Posterior cingulate gyrus (tissue), 11 donors: ENCODE data around the gene CCNB1.
"Not testable (repeated sequence)": the region's sequence is repeated elsewhere in the genome, so short reads cannot be mapped to it uniquely, and the experiment has no call there.

Experiments used
- DNase-seq, 10 donors: peaks; one replicate each; pipeline versions ENCODE4 v3.0.0 to v3.0.0-alpha.2; 2020 to 2021; ENCODE audit warnings: mixed read lengths in 3 of 10
- intact Hi-C: fragments of 100-400 bp; cut with DNase I; formaldehyde crosslinking; loops from one replicate; pipeline ENCODE4 v1.15.1; 2023

The CCNB1 gene

DNA sequence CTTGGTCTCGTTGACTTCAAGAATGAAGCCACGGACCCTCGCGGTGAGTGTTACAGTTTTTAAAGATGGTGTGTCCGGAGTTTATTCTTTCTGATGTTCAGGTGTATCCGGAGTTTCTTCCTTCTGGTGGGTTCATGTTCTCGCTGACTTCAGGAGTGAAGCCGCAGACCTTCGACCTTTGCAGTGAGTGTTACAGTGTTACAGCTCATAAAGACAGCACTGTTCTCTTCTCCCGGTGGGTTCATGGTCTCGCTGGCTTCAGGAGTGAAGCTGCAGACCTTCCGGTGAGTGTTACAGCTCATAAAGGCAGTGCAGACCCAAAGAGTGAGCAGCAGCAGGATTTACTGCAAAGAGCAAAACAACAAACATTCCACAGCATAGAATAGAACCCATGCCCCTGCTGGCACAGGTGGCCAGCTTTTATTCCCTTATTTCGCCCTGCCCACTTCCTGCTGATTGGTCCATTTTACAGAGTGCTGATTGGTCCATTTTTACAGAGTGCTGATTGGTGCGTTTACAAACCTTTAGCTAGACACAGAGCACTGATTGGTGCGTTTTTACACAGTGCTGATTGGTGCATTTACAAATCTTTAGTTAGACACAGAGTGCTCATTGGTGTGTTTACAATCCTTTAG is 14.8 kb downstream of the CCNB1 start:
- DNase-seq, result not testable (repeated sequence)
- intact Hi-C loops, result loop anchor here (10.0 kb wide), 1 partner anchor 87 kb away; the partner anchor contains the start of gene SLC30A5

DNA sequence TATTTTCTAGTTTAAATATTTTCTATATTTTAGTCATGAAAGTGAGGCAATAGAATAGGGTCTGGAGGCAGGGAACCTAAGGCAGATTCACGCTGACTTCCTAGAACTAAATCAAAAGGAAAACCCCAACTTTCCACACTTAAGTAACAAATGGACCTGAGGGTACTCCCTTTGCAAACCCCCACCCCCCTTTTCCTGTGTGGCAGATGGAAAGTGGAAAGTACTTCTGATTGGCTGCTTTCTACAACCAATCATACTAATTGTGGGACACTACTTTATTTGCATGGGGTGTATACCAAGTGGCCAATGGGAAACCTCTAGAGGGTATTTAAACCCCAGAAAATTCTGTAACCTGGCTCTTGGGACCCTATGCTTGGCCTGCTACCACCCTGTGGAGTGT is 17.7 kb downstream of the CCNB1 start:
- no peak for DNase-seq
- intact Hi-C loops, result loop anchor here (10.0 kb wide), 1 partner anchor 90 kb away; the partner anchor contains the start of gene SLC30A5

DNA sequence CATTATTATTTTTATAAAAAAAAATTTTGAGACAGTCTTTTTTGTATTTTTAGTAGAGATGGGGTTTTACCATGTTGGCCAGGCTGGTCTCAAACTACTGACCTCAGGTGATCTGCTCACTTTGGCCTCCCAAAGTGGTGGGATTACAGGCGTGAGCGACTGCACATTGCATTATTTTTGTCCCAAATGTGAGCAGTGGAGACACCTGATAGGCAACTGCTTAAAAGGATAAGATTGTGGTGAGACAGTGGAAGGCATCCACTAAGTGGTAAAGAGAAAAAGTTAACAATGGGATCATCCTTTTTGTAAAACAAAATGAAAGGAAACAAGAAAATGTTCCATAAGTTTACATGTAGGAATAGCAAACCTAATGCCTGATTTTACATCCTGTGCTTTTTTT is 20.4 kb downstream of the CCNB1 start:
- intact Hi-C loops, result loop anchor here (10.0 kb wide), 1 partner anchor 93 kb away; the partner anchor contains the start of gene SLC30A5

DNA sequence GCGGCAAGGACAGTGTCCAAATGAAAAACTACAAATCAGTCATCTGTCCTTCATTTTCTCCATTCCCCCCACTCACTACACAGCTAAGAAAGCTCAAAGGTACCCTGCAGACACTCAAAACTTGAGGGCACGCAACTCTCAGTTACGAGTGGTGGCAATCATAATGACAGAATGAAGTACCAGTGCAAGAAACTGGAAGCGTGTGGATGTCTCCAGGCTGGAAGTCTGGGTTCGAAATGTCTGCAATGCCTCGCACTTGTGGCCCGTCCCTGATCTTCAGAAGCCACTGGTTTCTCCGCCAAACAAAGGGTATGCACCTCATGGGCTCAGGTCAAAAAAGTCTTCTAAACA is 21.8 kb downstream of the CCNB1 start:
- DNase-seq, result no peak
- intact Hi-C loops, result loop anchor here (1.0 to 10.0 kb wide), 3 partner anchors 22 to 94 kb away; partner anchors contain the start of genes CCNB1, CDK7 and SLC30A5

More for the DNA sequence above, 20.4 kb downstream of the CCNB1 start:
- no peak for DNase-seq

DNA sequence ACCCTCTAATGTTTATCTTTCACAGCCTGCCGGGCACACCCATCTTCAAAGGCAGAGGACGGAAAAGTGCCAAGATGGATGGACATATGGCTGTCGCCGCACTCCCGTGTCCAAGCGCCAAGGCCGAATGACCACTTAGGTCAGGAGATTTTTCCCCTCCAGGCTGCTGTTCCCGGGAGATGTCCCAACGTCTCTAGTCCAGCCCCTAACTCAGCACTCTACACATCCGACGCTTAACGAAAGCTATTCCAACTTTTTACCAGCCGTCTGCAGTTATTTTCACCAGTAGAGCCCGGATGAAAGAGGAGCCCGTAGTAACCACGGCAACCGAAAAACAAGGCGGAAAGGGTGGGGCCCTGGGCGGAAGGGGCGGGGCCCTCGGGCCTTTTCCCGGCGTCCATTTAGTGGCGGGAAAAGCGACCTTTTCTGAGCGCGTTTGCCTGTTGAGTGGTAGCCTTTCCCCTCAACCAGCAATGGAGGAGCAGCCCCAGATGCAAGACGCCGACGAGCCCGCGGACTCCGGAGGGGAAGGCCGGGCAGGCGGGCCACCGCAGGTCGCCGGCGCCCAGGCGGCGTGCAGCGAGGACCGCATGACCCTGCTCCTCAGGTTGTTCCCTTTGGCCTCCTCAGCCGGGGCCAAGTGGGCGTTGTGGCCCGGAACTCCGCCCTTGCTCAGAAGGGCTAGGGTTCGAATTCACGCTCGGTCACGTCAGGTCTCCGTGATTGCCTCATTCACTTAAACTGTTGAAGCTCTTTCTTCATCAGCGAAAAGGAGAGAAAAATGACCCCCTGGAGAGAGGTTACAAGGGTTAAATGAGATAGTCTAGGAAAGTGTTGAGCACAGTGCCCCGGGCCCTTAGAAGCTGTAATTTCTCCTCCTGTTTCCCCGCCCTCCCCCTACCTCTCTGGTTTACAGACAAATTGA is 22.5 kb downstream of the CCNB1 start, which contains the start of gene CENPH:
Gene CENPH (plus strand): TSS at position 422 of the 925 bp plus-strand sequence. CDS start 52 bp downstream, at position 474.
- peak; percentile 80 to 98 (median 88) for DNase-seq
- intact Hi-C loops, result loop anchor here (1.0 to 10.0 kb wide), 4 partner anchors 23 to 95 kb away; partner anchors contain the start of genes CCNB1, CDK7 and SLC30A5

DNA sequence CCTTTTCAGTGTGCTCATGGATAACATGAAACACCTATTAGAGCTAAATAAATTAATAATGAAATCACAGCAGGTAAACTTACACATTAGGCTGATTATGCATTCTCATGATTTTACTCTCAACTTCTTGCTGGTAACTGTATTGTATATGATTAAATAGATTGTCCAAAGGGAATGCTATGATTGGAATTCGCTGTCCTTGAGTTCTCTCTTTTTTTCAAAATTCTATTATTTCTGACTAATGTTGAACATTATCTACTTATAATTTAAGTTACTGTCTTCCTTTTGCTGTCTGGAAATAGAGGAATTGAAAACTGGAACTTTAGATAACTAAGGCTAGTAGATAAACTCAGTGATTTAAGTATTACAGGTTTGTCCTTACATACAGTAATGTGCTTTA is 35.5 kb downstream of the CCNB1 start:
- intact Hi-C loops, result no loop called here

DNA sequence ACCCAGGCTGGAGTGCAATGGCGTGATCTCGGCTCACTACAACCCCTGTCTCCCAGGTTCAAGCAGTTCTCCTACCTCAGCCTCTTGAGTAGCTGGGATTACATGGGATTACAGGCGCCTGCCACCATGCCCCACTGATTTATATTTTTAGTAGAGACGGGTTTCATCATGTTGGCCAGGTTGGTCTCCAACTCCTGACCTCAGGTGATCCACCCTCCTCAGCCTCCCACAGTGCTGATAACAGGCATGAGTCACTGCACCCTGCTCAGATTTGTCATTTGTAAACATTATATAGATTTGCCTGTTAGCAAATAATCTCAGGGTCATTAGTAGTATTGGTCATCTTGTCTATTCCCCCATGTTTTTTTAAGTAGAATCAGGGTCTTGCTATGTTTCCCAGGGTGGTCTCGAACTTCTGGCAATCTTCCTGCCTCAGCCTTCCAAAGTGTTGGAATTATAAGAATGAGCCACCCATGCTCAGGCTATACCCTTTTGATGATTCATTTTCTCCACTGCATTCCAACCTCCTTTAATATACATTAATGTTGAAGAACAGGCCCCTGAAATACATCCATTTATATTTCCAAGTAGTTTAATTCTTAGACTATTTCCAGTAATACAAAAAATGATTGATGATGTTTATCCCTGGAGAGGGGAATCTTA is 39.7 kb downstream of the CCNB1 start:
- intact Hi-C loops, result no loop called here
- no peak for DNase-seq

More for the DNA sequence above, 35.5 kb downstream of the CCNB1 start:
- no peak for DNase-seq

DNA sequence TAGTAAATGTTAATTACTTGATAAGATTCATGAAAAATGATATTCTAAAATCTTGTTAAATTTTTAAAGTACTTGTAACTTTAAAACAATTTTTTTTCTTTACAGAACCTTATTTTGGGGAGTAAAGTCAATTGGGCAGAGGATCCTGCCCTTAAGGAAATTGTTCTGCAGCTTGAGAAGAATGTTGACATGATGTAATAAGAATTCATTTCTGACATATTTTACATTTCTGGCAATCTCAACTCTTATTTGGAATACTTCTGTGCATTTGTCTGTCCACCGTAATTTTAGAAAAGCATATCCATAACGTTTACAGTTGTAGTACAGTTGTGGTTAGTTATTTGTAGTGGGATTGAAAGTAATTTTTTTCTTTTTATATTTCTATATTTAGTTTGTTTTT is 42.7 kb downstream of the CCNB1 start:
- intact Hi-C loops, result no loop called here
- no peak for DNase-seq

DNA sequence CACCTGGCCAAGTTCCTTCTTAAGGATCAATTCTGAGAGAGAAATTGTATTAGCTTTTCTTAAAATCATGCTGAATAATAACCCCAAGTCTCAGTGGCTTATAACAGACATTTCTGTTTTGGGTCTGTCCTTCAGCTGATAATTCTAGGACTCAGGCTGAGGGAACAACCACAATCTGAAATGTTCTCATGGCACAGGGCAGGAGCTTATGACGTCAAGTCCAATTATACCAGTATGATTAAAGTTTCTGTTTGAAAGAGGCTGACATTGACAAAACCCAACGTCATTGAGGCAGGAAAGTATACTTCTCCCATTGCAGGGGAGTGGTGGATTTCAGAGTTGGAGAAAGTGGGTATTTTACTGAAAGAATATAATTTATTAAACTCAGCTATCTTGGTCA is 44.2 kb downstream of the CCNB1 start:
- DNase-seq, result no peak
- intact Hi-C loops, result no loop called here

DNA sequence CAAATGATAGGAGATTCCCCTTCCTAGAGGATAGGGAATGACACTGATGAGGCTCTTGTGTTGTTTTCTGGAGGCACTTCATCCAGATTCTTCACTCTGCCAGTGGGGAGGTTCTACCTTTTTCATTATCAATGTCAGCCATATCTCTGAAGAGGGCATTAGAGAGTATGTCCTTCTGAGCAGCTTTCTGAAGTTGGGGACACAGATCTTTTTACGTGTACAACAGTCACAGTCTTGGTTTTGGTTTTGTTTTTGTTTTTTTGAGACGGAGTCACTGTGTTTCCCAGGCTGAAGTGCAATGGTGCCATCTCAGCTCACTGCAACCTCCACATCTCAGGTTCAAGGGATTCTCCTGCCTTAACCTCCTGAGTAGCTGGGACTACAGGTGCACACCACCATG is 45.1 kb downstream of the CCNB1 start:
- no peak for DNase-seq
- intact Hi-C loops, result no loop called here

DNA sequence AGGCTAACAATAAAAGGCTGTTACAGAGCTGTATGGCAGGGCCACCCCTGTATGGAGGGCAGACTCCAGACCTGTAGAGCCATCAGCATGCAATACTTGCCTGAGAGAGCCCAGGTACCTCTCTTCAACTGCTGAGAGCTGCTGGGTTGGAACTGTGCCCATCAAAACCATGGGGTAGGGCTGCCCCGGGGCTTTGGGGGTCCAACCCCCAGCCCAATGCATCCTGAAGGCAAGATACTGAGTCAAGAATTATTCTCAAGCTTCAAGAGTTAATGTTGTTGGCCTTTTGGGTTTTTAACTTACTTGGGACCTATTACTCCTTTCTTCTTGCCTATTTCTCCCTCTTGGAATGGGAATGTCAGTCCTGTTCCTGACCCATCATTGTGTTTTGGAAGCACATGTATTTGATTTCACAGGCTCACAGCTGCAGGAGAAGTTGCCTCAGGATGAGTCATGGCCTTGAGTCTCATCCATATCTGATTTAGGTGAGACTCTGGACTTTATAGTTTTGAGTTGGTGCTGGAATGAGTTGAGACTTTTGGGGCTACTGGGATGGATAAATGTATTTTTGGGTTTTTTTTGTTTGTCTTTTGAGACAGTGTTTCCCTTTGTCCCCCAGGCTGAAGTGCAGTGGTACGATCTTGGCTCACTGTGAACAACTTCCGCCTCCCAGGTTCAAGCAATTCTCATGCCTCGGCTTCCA is 46.7 kb downstream of the CCNB1 start:
- intact Hi-C loops, result no loop called here
- no peak for DNase-seq

DNA sequence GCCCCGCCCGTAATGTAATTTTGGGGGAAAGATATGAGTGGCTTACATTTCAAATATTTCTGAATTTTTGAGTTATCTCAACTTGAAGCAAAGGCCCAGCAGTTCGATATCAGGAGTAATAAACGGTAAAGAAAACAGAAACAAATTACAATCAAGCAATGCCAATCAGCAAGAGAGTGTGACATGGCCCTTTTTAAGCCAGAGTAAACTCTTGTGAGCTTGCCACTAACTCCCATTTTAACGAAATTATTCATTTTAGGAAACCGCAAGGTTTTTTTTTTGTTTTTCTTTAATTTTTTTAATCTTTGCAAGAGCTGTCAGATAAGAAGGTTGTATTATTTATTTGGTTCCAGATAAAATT is 50.2 kb downstream of the CCNB1 start:
- intact Hi-C loops, result loop anchor here (2.0 kb wide), 1 partner anchor 26 kb away; no protein-coding TSS in a partner anchor
- no peak for DNase-seq

DNA sequence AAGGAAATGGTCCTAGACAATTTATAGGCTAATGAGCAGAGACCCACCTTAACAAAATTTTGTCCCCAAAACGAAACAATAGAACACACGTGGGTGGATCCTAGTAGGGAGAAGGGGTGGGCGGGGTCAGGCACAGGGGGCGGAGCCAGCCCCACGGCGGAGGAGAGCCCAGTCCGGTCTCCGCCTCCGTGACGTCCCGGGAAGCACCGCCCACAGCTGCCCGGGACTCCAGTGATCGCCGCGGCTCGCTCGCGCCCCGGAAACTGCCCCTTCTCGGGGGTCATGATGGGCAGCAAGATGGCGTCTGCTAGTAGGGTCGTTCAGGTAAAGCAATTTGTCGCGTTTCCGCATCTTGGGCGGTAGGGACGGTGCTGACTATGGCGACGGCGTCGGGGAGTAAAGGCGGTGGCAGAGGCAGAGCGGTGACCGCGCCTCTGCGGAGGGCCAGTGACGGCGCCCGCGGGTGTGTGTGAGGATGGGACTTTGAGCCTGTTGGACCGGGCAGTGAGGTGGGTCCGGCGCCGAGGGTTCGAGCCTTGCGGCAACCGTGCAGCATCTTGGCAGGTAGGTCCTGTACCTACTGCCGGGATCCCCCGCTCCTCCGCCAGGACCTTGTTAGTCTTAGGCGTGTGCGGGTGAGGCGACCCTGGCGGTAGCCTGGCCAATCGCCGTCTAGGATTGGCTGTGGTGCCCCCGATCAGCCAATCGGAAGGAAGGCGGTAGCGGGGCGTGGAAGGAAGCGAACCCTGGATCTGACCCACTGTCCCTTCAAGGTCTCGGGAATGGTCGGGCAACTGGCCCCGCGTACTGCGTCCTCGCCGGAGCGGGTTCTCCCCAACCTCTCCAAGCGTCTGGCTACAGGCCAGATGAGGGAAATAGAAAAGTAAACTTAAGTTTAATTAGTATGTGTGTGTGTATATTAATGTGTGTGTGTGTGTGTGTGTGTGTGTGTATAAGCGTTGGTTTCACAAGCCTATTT is 50.9 kb downstream of the CCNB1 start:
- DNase-seq, result peak; percentile 94 to 100 (median 96)
- intact Hi-C loops, result loop anchor here (2.0 kb wide), 1 partner anchor 27 kb away; no protein-coding TSS in a partner anchor

DNA sequence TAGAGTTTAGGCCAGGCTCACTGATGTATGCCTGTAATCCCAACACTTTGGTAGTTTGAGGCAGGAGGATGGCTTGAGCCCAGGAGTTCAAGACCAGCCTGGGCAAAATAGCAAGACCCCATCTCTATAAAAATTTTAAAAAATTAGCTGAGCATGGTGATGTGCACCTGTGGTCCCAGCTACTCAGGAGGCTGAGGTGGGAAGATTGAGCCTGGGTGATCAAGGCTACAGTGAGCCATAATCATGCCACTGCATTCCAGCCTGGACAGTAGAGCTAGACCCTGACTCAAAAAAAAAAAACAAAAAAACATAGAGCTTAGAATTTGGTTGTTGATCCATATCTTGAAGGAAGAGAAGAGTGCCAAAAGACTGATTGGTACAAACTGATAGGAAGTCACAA is 53.0 kb downstream of the CCNB1 start:
- no peak for DNase-seq
- intact Hi-C loops, result no loop called here

DNA sequence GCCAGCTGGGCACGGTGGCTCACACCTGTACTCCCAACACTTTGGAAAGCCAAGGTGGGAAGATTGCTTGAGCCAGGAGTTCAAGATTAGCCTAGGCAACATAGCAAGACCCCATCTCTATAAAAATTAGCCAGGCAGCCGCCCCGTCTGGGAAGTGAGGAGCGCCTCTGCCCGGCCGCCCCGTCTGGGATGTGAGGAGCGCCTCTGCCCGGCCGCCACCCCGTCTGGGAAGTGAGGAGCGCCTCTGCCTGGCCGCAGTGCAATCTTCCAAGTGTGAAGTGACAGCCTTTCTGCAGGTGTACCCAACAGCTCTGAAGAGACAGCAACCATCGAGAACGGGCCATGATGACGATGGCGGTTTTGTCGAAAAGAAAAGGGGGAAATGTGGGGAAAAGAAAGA is 53.4 kb downstream of the CCNB1 start:
- intact Hi-C loops, result not testable (repeated sequence)

DNA sequence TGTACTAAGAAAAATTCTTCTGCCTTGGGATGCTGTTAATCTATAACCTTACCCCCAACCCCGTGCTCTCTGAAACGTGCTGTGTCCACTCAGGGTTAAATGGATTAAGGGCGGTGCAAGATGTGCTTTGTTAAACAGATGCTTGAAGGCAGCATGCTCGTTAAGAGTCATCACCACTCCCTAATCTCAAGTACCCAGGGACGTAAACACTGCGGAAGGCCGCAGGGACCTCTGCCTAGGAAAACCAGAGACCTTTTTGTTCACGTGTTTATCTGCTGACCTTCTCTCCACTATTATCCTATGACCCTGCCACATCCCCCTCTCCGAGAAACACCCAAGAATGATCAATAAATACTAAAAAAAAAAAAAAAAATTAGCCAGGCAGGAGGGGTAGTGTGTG is 53.9 kb downstream of the CCNB1 start:
- intact Hi-C loops, DNase-seq: not testable (repeated sequence)

More for the DNA sequence above, 53.4 kb downstream of the CCNB1 start:
- not testable (repeated sequence) for DNase-seq

DNA sequence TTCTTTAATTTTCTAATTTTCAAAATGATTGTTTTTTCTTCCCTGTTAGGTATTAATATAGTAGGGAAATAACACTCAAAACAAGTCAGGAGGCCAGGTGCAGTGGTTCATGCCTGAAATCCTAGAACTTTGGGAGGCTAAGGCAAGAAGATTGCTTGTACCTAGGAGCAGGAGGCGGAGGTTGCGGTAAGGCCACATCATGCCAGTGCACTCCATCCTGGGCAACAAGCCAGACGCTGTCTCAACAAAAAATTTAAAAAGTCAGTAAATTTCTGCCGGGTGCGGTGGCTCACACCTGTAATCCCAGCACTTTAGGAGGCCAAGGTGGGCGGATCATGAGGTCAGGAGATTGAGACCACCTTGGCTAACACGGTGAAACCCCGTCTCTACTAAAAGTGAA is 57.6 kb downstream of the CCNB1 start:
- intact Hi-C loops, result no loop called here
- DNase-seq, result no peak

DNA sequence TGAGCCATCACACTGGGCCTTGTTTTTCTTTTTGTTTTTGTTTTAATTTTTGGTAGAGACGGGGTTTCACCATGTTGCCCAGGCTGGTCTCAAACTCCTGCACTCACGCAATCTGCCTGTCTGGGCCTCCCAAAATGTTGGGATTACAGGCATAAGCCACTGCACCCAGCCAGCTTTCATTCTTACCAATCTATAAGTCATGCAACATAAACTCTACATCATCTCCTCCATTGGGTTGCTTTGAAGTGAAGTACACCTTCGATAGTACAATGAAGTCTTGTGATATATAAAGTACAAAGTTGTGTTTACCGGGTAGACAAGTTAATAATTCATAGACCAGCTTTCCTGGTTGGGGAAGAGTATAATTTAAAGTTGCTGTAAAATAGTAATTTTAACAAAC is 58.9 kb downstream of the CCNB1 start:
- no peak for DNase-seq
- intact Hi-C loops, result no loop called here
